HUES6 (cell line): ENCODE data around the gene FUZ.

Source experiments
- H3K27ac ChIP-seq: 2 replicates; pipeline ENCODE4 v1.7.0; 2013; ENCODE audit warnings: low read depth, mild to moderate bottlenecking, low read length, inconsistent platforms
- H3K27me3 ChIP-seq: 2 replicates; pipeline ENCODE4 v1.6.1; 2013; ENCODE audit warnings: low read length; ENCODE audit not compliant: control insufficient read depth, insufficient read depth
- H3K36me3 ChIP-seq: 2 replicates; pipeline ENCODE4 v1.6.1; 2013; ENCODE audit warnings: low read length; ENCODE audit not compliant: control insufficient read depth, insufficient read depth
- H3K4me1 ChIP-seq: 2 replicates; pipeline ENCODE4 v1.6.1; 2013; ENCODE audit warnings: low read length; ENCODE audit not compliant: control insufficient read depth, insufficient read depth
- H3K4me3 ChIP-seq: 2 replicates; pipeline ENCODE4 v1.5.1; 2013; ENCODE audit warnings: low read depth, low read length
- H3K9ac ChIP-seq: one replicate; pipeline ENCODE4 v1.6.1; 2013; ENCODE audit warnings: mild to moderate bottlenecking, low read length
- H3K9me3 ChIP-seq: 2 replicates; pipeline ENCODE4 v1.6.1; 2013; ENCODE audit warnings: low read depth, low read length; ENCODE audit not compliant: control insufficient read depth, insufficient read depth

The FUZ gene

GRCh38 chr19:49802836-49803528 lies 10.1 kb downstream of the FUZ start:
- Histone ChIP-seq H3K27ac (0 out of 2 replicates have a peak overlapping the region, but pooled peaks have one; percentile 45), H3K9ac (no peak overlapping the region), H3K36me3 (peaks cover 55% of the 10 kb centered on the region), H3K4me3 (peak overlapping the region; percentile 43), H3K4me1 (peaks cover 10% of the 10 kb centered on the region), H3K27me3 (no peaks in the 10 kb centered on the region), H3K9me3 (no peaks in the 10 kb centered on the region)

GRCh38 chr19:49801966-49802661 lies 11.0 kb downstream of the FUZ start:
- Histone ChIP-seq H3K9ac (no peak overlapping the region), H3K4me1 (peaks cover 8% of the 10 kb centered on the region), H3K9me3 (no peaks in the 10 kb centered on the region), H3K27me3 (no peaks in the 10 kb centered on the region), H3K4me3 (peak overlapping the region; percentile 43), H3K36me3 (peaks cover 57% of the 10 kb centered on the region), H3K27ac (no peak overlapping the region)

GRCh38 chr19:49801401-49801888 lies 11.6 kb downstream of the FUZ start:
- Histone ChIP-seq H3K4me1 (peaks cover 8% of the 10 kb centered on the region), H3K9ac (no peak overlapping the region), H3K9me3 (no peaks in the 10 kb centered on the region), H3K27ac (no peak overlapping the region), H3K4me3 (no peak overlapping the region), H3K36me3 (peaks cover 61% of the 10 kb centered on the region), H3K27me3 (no peaks in the 10 kb centered on the region)

- H3K27ac ChIP-seq, result no peak overlapping the region
- H3K27me3 ChIP-seq, result no peaks in the 10 kb centered on the region
- no peaks in the 10 kb centered on the region for H3K9me3 ChIP-seq
- no peak overlapping the region for H3K9ac ChIP-seq
- no peak overlapping the region for H3K4me3 ChIP-seq
- H3K36me3 ChIP-seq, result peaks cover 63% of the 10 kb centered on the region
- H3K4me1 ChIP-seq, result peaks cover 8% of the 10 kb centered on the region
Measured at GRCh38 chr19:49800771-49801170, 12.3 kb downstream of the FUZ start.

- Histone ChIP-seq H3K4me1 (peaks cover 8% of the 10 kb centered on the region), H3K27me3 (no peaks in the 10 kb centered on the region), H3K9ac (no peak overlapping the region), H3K4me3 (no peak overlapping the region), H3K36me3 (peaks cover 71% of the 10 kb centered on the region), H3K27ac (no peak overlapping the region), H3K9me3 (no peaks in the 10 kb centered on the region)
Measured at GRCh38 chr19:49799798-49800376, 13.2 kb downstream of the FUZ start.

GRCh38 chr19:49799271-49799797 lies 13.8 kb downstream of the FUZ start:
- Histone ChIP-seq H3K27ac (no peak overlapping the region), H3K36me3 (peaks cover 75% of the 10 kb centered on the region)

GRCh38 chr19:49798574-49798973 lies 14.5 kb downstream of the FUZ start:
- H3K9ac ChIP-seq, result no peak overlapping the region
- H3K36me3 ChIP-seq, result peaks cover 77% of the 10 kb centered on the region
- H3K27ac ChIP-seq, result no peak overlapping the region
- no peaks in the 10 kb centered on the region for H3K27me3 ChIP-seq
- no peaks in the 10 kb centered on the region for H3K9me3 ChIP-seq
- peaks cover 8% of the 10 kb centered on the region for H3K4me1 ChIP-seq
- H3K4me3 ChIP-seq, result no peak overlapping the region

More at GRCh38 chr19:49799271-49799797, 13.8 kb downstream of the FUZ start:
- H3K27me3 ChIP-seq, result no peaks in the 10 kb centered on the region
- H3K9me3 ChIP-seq, result no peaks in the 10 kb centered on the region
- peaks cover 8% of the 10 kb centered on the region for H3K4me1 ChIP-seq
- H3K9ac ChIP-seq, result no peak overlapping the region
- no peak overlapping the region for H3K4me3 ChIP-seq

GRCh38 chr19:49795615-49796014 lies 17.5 kb downstream of the FUZ start:
- H3K9ac ChIP-seq, result no peak overlapping the region
- H3K36me3 ChIP-seq, result peaks cover 86% of the 10 kb centered on the region
- H3K9me3 ChIP-seq, result no peaks in the 10 kb centered on the region
- H3K4me1 ChIP-seq, result no peaks in the 10 kb centered on the region
- no peak overlapping the region for H3K4me3 ChIP-seq
- H3K27ac ChIP-seq, result no peak overlapping the region
- no peaks in the 10 kb centered on the region for H3K27me3 ChIP-seq

GRCh38 chr19:49793561-49793840 lies 19.6 kb downstream of the FUZ start:
- no peaks in the 10 kb centered on the region for H3K4me1 ChIP-seq
- no peak overlapping the region for H3K27ac ChIP-seq
- H3K36me3 ChIP-seq, result peaks cover 75% of the 10 kb centered on the region
- H3K4me3 ChIP-seq, result no peak overlapping the region
- no peaks in the 10 kb centered on the region for H3K27me3 ChIP-seq
- no peak overlapping the region for H3K9ac ChIP-seq
- H3K9me3 ChIP-seq, result no peaks in the 10 kb centered on the region

GRCh38 chr19:49792829-49793560 lies 20.1 kb downstream of the FUZ start:
- no peak overlapping the region for H3K27ac ChIP-seq
- H3K9me3 ChIP-seq, result no peaks in the 10 kb centered on the region
- peaks cover 72% of the 10 kb centered on the region for H3K36me3 ChIP-seq
- H3K4me1 ChIP-seq, result no peaks in the 10 kb centered on the region
- no peak overlapping the region for H3K4me3 ChIP-seq
- no peaks in the 10 kb centered on the region for H3K27me3 ChIP-seq
- no peak overlapping the region for H3K9ac ChIP-seq
